ENCODE data around the gene FARP1.

GRCh38 chr13:98407575-98407974 is 264.7 kb downstream of the FARP1 start:
- TF ChIP-seq CTCF (IDR thresholded peaks at IDR 0.05; ENCODE audit: insufficient read depth, low read depth, low read length) (no peak), EZH2 (IDR thresholded peaks at IDR 0.05; ENCODE audit: insufficient read depth, low read length) (no peak)

All from astrocyte (in vitro differentiated cells and primary cell).